GM21515 (cell line): ENCODE data around the gene TSNAXIP1.
"Not testable (repeated sequence)": the region's sequence is repeated elsewhere in the genome, so short reads cannot be mapped to it uniquely, and the experiment has no call there.

Experiments
- ATAC-seq: cut with Tn5 transposase; IDR thresholded peaks from one replicate; pipeline ENCODE4 v1.9.1; 2021; ENCODE audit not compliant: unreplicated experiment

TSNAXIP1 gene

GRCh38 chr16:67858500-67858899, 51.8 kb downstream of the TSNAXIP1 start:
- no peak for ATAC-seq

GRCh38 chr16:67860589-67861398, 54.1 kb downstream of the TSNAXIP1 start:
- ATAC-seq: no peak

DNA sequence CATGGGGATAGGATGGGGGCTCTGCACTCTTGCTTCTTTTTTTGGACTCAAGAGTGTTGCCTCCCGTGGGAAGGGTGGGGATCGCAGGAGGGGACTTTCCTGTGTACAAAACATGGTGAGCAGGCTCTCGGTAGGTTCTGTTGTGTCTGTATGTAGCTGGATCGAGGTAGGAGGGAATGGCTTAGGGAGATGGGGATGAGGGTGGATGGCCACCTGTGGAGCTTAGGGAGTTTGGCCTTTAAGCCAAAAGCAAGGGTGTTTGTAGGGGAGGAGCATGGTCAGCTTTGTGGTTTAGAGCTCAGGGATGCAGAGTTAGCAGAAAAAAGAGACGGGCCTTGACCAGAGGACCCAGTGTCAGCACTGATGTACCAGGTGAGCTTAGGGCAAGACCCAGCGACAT, 55.2 kb downstream of the TSNAXIP1 start:
- no peak for ATAC-seq

- no peak for ATAC-seq
Observed at GRCh38 chr16:67862623-67863583, 56.2 kb downstream of the TSNAXIP1 start.

DNA sequence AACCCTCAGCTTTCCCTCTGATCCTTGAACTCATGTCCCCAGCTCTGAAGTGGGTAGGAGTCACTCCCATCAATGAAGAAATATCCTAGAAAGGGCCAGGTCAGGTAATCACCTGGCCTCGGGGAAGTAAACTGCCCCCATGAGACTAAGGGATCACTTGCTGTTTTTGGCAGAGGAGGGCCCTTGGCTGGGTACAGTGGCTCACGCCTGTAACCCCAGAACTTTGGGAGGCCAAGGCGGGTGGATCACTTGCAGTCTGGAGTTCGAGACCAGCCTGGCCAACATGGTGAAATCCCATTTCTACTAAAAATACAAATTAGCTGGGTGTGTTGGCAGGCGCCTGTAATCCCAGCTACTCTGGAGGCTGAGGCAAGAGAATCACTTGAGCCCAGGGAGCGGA, 57.4 kb downstream of the TSNAXIP1 start:
- not testable (repeated sequence) for ATAC-seq

DNA sequence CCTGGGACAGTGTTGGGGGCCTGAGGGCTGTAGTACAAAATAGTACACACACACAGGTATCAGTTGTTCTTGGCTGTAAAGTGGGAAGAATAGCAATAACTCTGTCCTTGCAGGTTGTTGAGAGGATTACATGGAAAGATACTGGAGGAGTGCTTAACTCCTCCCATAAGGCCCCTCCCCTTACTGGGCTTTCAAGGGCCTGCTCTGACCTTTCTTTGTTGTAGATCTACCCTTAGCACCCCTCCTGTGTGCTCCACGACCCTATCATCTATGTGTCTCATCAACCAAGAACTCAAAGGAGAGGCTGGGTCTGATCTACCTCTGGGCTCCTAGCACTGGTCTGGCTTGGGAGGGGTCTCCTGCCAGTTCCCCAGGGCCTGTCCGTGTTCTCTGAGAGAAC, 57.9 kb downstream of the TSNAXIP1 start:
- ATAC-seq: no peak

GRCh38 chr16:67865318-67865717, 58.6 kb downstream of the TSNAXIP1 start:
- ATAC-seq: no peak

GRCh38 chr16:67868290-67868689, 61.6 kb downstream of the TSNAXIP1 start:
- no peak for ATAC-seq

DNA sequence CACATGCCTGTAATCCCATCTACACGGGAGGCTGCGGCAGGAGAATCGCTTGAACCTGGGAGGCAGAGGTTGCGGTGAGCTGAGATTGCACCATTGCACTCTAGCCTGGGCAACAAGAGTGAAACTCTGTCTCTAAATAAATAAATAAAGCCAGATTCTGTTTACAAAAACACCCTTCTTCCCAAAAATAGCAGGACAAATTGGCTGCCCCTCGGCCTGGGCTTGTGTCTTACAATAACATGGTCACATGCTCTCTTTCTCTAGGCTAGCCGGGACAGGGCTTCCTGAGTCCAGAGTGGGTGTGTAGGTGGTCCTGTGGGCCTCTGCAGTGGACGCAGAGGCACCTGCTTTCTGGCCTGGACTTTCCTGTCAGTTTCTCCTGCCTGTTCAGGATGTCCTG, 63.0 kb downstream of the TSNAXIP1 start:
- no peak for ATAC-seq

DNA sequence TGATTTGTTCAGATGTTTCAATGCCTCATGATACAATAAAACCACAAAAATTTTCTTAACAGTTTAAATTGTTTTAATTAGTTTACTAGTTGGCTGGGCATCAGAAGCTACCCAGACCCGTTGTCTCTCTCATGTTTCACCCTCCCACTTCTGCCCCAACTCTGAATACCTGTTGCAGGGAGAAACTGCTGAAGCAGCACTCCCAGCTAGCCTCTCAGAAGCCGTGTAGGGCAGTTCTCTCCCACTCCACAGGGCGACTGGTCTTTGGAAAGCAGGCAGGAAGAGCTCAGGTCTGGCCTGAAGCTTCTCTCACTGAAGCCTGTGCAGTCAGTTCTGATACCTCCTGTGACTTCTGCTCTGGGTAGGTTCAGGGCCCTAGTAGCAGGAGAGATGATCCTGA, 64.6 kb downstream of the TSNAXIP1 start:
- ATAC-seq: no peak

DNA sequence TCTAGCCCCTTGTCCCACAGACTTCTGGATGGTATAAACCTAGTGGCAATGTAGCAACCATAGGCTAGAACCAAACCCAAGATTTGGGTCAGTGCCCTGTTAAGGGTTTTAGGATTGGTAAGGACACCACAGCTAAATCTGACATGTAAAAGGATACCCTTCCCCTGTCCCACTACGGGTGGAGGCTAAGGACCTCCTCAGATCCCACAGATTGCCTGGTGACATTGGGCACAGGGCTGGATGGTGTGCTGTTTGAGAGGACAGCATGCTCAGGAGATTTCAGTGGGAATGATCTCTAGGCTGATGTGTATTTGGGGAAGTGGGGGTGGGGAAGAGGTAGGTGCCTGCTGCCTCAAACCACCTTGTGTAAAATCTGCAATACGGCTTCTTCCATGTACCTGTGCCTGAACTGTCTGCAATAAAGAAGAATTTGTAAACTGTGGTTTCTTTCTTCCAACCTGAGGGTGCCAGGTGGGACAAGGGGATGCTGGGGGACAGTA, 65.5 kb downstream of the TSNAXIP1 start:
- ATAC-seq: no peak

DNA sequence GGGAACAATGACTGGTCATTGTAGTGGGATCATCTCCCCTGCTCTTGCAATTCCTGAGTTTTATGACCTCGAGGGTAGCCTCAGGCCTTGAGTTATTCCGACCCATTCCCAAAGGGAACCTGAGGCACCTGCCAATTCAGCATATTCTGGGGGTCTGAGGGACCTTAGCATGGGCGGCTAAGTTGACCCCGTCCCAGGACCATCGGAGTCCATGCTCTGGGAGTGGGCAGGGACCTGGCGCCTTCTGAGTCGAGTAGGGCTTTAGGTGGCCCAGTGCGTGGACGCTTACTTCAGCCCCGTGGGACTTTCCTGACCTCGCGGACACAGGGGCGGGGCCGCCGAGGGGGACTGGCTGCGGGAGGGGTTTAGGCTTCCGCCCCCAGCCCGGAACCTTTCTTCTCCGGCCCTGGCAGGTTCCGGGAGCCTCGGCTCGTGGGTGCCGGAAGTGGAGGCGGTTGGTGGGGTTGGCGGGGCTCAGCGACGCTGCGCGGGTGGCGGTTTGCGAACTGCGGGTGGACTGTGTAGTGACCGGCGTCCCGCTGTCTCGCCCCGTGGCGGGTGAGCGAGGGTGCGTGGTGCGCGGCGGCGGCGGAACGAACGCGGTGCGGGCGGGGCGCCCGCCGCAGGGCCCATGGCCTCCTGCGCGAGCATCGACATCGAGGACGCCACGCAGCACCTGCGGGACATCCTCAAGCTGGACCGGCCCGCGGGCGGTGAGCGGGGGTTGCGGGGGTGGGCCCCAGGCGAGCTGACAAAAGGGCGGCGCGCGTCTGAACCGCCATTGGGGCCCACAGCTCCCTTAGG, 66.1 kb downstream of the TSNAXIP1 start, which contains the start of gene EDC4:
Gene EDC4, plus strand, starts transcription at position 422 of the 804 bp plus-strand sequence. Its CDS starts 210 bp downstream, at position 632.
- ATAC-seq: peak; percentile 55

DNA sequence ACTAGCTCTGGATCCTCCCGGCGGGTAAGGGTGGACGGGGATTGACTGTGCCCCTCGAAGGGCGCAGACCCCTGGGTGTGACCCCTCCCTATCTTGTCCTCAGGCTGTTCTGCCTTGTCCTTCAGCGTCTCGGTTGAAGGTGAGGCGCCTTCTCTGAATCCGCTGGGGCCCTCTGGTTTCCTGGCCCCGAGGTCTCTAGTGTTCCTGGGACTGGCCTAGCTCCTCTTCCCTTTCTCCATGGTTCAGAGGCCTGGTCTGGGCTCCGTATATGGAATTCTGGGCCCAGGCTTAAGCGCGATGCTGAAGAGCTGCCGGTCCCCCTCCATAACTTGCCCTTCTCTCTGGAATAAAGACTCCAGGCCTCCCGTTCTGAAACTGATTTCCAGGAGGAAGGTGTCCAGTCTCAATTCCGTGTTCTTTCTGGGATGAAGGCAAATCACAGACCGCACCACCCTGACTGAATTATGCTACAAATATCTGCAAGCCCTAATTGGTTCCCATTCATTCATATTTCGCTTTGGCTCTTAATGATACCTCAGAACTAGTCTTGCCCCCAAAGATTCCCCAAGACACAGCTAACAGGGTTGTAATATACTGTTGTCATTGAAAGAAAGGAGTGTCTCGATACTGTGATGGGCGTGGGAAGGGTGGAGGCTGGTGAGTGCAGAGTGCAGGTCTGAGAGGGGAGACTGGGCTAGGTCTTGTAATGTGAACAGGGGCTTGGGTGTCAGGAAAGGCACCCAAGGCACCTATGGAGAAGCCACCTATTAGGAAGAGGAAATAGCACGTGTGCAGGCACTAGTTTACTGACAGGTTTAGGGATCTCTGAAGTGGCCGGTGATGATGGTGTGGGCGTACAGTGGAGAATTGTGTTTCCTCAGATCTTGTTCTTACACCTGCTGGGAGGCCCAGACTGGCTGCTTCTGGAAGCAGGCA, 67.0 kb downstream of the TSNAXIP1 start:
- no peak for ATAC-seq

- ATAC-seq: no peak
Observed at GRCh38 chr16:67874372-67874771, 67.7 kb downstream of the TSNAXIP1 start.

- no peak for ATAC-seq
Observed at GRCh38 chr16:67877064-67877463, 70.4 kb downstream of the TSNAXIP1 start.
